GM12878 (cell line): Measurements from ENCODE around the gene CHAC2. TPM values are rescaled to one million over a fixed set of nuclear protein-coding genes. Genes with fewer than 3 reads are reported as not detected.

Source experiments
- ATAC-seq: fragments of 200-7000 bp; cut with Tn5 transposase; 3 replicates; pipeline ENCODE4 v1.9.1; 2020; ENCODE audit warnings: mild to moderate bottlenecking, moderate library complexity
- Bru-seq: library from RNA; stranded (reverse); fragments of 400-500 nt; gene quantifications from one replicate; lab custom pipeline; 2021; lab: Mats Ljungman, UMichigan
- BruChase-seq, 2 experiments: library from RNA; stranded (reverse); fragments of 400-500 nt; gene quantifications; one replicate each; lab custom pipeline; 2021; lab: Mats Ljungman, UMichigan
- BruUV-seq: library from RNA; stranded (reverse); fragments of 400-500 nt; replicated peaks from 2 replicates; lab custom pipeline; 2021; lab: Mats Ljungman, UMichigan
- CTCF ChIA-PET: fragments of 300-600 bp; sonication (Branson Sonifier 250); formaldehyde crosslinking; extraction: SDS; loops from one replicate; lab custom pipeline; 2021; ENCODE audit warnings: inconsistent platforms; lab: Yijun Ruan, JAX
- POLR2A ChIA-PET: fragments of 350-600 bp; formaldehyde crosslinking; extraction: SDS; loops from one replicate; lab custom pipeline; 2021; ENCODE audit warnings: inconsistent platforms; lab: Charles Lee
- RAD21 ChIA-PET: fragments of 300-600 bp; sonication (Branson Sonifier 250); formaldehyde crosslinking; loops from one replicate; lab custom pipeline; 2023; ENCODE audit warnings: antibody characterized with exemption; ENCODE audit not compliant: unreplicated experiment; lab: Charles Lee
- SMC1A ChIA-PET: fragments of 300-600 bp; sonication (Branson Sonifier 250); formaldehyde crosslinking; loops from one replicate; lab custom pipeline; 2023; ENCODE audit not compliant: unreplicated experiment, uncharacterized antibody; lab: Charles Lee
- DNase-seq: peaks from one replicate; pipeline ENCODE4 v3.0.0-alpha.2; 2011; ENCODE audit warnings: low read depth, low spot score
- FAIRE-seq: peaks from 3 replicates; lab custom pipeline; 2011; peaks lifted over from hg19 to GRCh38; lab: Jason Lieb, UNC
- H2AFZ ChIP-seq: 2 replicates; pipeline ENCODE4 v1.6.0; 2011; ENCODE audit warnings: low read depth, low read length, control low read depth; ENCODE audit not compliant: control insufficient read depth
- H3K27ac ChIP-seq: 2 replicates; pipeline ENCODE4 v1.5.1; 2011; ENCODE audit warnings: control low read depth; ENCODE audit not compliant: control insufficient read depth, insufficient read depth
- H3K27me3 ChIP-seq, 2 experiments: replicated peaks in 1 of 2; 2 replicates each; pipeline versions ENCODE4 v1.6.0 to v1.6.1; 2011; ENCODE audit warnings: low read length in 1 of 2; ENCODE audit not compliant: control insufficient read depth in 2 of 2, insufficient read depth in 2 of 2
- H3K36me3 ChIP-seq, 2 experiments: 2 replicates each; pipeline ENCODE4 v1.5.1; 2011; ENCODE audit warnings: low read length in 1 of 2; ENCODE audit not compliant: control insufficient read depth in 2 of 2, insufficient read depth in 2 of 2
- H3K4me1 ChIP-seq: 2 replicates; pipeline ENCODE4 v1.6.1; 2011; ENCODE audit warnings: mild to moderate bottlenecking, low read length, moderate library complexity, mixed read lengths; ENCODE audit not compliant: control insufficient read depth, insufficient read depth
- H3K4me2 ChIP-seq: 2 replicates; pipeline ENCODE4 v1.6.0; 2011; ENCODE audit warnings: control low read depth; ENCODE audit not compliant: control insufficient read depth, insufficient read depth
- H3K4me3 ChIP-seq: fragments of 200-600 bp; sonication (generic); 2 replicates; pipeline ENCODE4 v1.5.1; 2016
- H3K79me2 ChIP-seq: 2 replicates; pipeline ENCODE4 v1.6.0; 2011; ENCODE audit warnings: low read length; ENCODE audit not compliant: control insufficient read depth, insufficient read depth
- H3K9ac ChIP-seq: 2 replicates; pipeline ENCODE4 v1.8.0; 2011; ENCODE audit warnings: low read length, control low read depth, mixed read lengths; ENCODE audit not compliant: control insufficient read depth, insufficient read depth
- H3K9me3 ChIP-seq: replicated peaks from 3 replicates; pipeline ENCODE4 v1.5.1; 2011; ENCODE audit warnings: mild to moderate bottlenecking, low read length; ENCODE audit not compliant: control insufficient read depth, insufficient read depth
- H4K20me1 ChIP-seq: 2 replicates; pipeline ENCODE4 v1.6.0; 2011; ENCODE audit not compliant: control insufficient read depth, insufficient read depth
- ASH2L ChIP-seq: fragments of 300-600, 200-600 bp; sonication (generic); IDR thresholded peaks from 2 replicates; pipeline ENCODE4 v1.6.1; 2017; ENCODE audit warnings: low read depth, mild to moderate bottlenecking, borderline replicate concordance
- CEBPB ChIP-seq, 2 experiments: fragments of 150-350 bp in 1 of 2; IDR thresholded peaks; 2 replicates each; pipeline ENCODE4 v1.6.1; 2012 to 2014; ENCODE audit warnings: low read depth in 2 of 2, low read length in 2 of 2, borderline replicate concordance in 1 of 2, inconsistent platforms in 1 of 2
- HCFC1 ChIP-seq: fragments of 150-350 bp; IDR thresholded peaks from 2 replicates; pipeline ENCODE4 v1.6.1; 2014; ENCODE audit warnings: low read length
- JUNB ChIP-seq: IDR thresholded peaks from 2 replicates; pipeline ENCODE4 v1.6.1; 2016; ENCODE audit warnings: antibody characterized with exemption, mild to moderate bottlenecking
- MTA3 ChIP-seq: IDR thresholded peaks from 2 replicates; pipeline ENCODE4 v1.6.1; 2012; ENCODE audit warnings: low read length, inconsistent platforms, borderline replicate concordance
- NR2C2 ChIP-seq: IDR thresholded peaks from 2 replicates; pipeline ENCODE4 v1.6.1; 2011; ENCODE audit warnings: borderline replicate concordance, low read depth; ENCODE audit not compliant: control insufficient read depth, insufficient read length
- PAX5 ChIP-seq: IDR thresholded peaks from 2 replicates; pipeline ENCODE4 v1.6.1; 2011; ENCODE audit warnings: low read depth, low read length, borderline replicate concordance
- RAD21 ChIP-seq: IDR thresholded peaks from 2 replicates; pipeline ENCODE4 v1.6.1; 2011; ENCODE audit warnings: mild to moderate bottlenecking, low read depth, low read length, moderate library complexity; ENCODE audit not compliant: insufficient read depth
- RAD51 ChIP-seq: fragments of 450-650 bp; IDR thresholded peaks from 2 replicates; pipeline ENCODE4 v1.6.1; 2016; ENCODE audit warnings: moderate library complexity, mild to moderate bottlenecking, inconsistent platforms
- RFX5 ChIP-seq: IDR thresholded peaks from 2 replicates; pipeline ENCODE4 v1.6.1; 2011; ENCODE audit warnings: low read depth, low read length, improper control_type of control experiment
- RUNX3 ChIP-seq: IDR thresholded peaks from 2 replicates; pipeline ENCODE4 v1.6.1; 2012; ENCODE audit warnings: low read length, inconsistent platforms
- SMAD1 ChIP-seq: fragments of 450-650 bp; IDR thresholded peaks from 2 replicates; pipeline ENCODE4 v1.6.1; 2018; ENCODE audit warnings: mild to moderate bottlenecking, low read depth; ENCODE audit not compliant: partially characterized antibody
- STAT1 ChIP-seq: fragments of 450-650 bp; conservative IDR thresholded peaks from 2 replicates; pipeline ENCODE4 v1.6.1; 2014; ENCODE audit warnings: antibody characterized with exemption, mild to moderate bottlenecking
- YBX1 ChIP-seq: fragments of 450-650 bp; IDR thresholded peaks from 2 replicates; pipeline ENCODE4 v1.6.1; 2016; ENCODE audit warnings: antibody characterized with exemption
- YY1 ChIP-seq: IDR thresholded peaks from 2 replicates; pipeline ENCODE4 v1.6.1; 2011; ENCODE audit warnings: low read depth, mild to moderate bottlenecking, low read length
- ZSCAN29 ChIP-seq: fragments of 450-650 bp; IDR thresholded peaks from 2 replicates; pipeline ENCODE4 v1.6.1; 2017; ENCODE audit warnings: mild to moderate bottlenecking, moderate library complexity
- WGBS: methylation state at CpG from one replicate; pipeline ENCODE4 v1.1.6; 2016; ENCODE audit warnings: low lambda C conversion rate; ENCODE audit not compliant: insufficient replicate concordance, insufficient coverage; ENCODE audit errors: missing lambda C conversion rate; 5-methylcytosine and 5-hydroxymethylcytosine counted together
- in situ Hi-C: fragments of 300-500 bp; cut with MboI; formaldehyde crosslinking; loops from 9 replicates; pipeline ENCODE4 v1.14.3; 2018; ENCODE audit warnings: mixed read lengths
- intact Hi-C: fragments of 100-400 bp; cut with micrococcal nuclease; formaldehyde crosslinking; loops from one replicate; pipeline ENCODE4 v1.14.2; 2022; ENCODE audit not compliant: unreplicated experiment
- long read RNA-seq, 2 experiments: library from polyadenylated mRNA; unstranded; transcript quantifications; one replicate each; pipeline ENCODE4 v2.0.0, GENCODE V29; 2019 to 2020
- polyA minus RNA-seq, 3 experiments: library from RNA; depleted of rRNA, polyadenylated mRNA; stranded (reverse); fragments of >200 nt; gene quantifications; 2 replicates each; pipeline ENCODE4 v1.2.3, GENCODE V29; 2011
- polyA plus RNA-seq, 11 experiments: library from polyadenylated mRNA; depleted of rRNA in 4 of 11; unstranded in 6 of 11; stranded (reverse) in 5 of 11; fragments of >200 nt; fragmentation: Nextera tagmentation in 4 of 11; fragmentation: Illumina TruSeq in 1 of 11; extraction: Ambion mirVana in 4 of 11; extraction: Trizol in 1 of 11; gene quantifications; 1 replicate in 1 of 11; 2 replicates in 10 of 11; pipeline versions ENCODE4 v1.2.1 to v1.2.3, GENCODE V29; 2011 to 2016; ENCODE audit warnings: inconsistent platforms in 2 of 11, missing spikeins in 2 of 11, low read depth in 1 of 11
- total RNA-seq, 4 experiments: library from RNA; depleted of rRNA in 3 of 4; stranded (reverse); fragments of >200 nt in 3 of 4; fragmentation: Illumina TruSeq in 1 of 4; extraction: Trizol in 1 of 4; gene quantifications; 2 replicates each; pipeline versions ENCODE4 v1.2.1 to v1.2.3, GENCODE V29; 2013 to 2021
- TF ChIP-seq, protein P1 (sequence below): fragments of 450-650 bp; conservative IDR thresholded peaks from 2 replicates; pipeline ENCODE4 v1.6.1; 2017; ENCODE audit warnings: mild to moderate bottlenecking, moderate library complexity

Gene CHAC2
- total RNA-seq (2013; cell fraction: nucleolus; rRNA removed) = 1.0 and 1.5 TPM in 2 replicates
- total RNA-seq (2014; rRNA removed) (13.5 and 16.5 TPM in 2 replicates), total RNA-seq (2014; rRNA removed; fragmentation: Illumina TruSeq; extraction: Trizol) (25.8 TPM in 2 replicates), total RNA-seq (2021) (14.1 and 16.0 TPM in 2 replicates), polyA plus RNA-seq (2011; rRNA removed) (11.0 and 17.6 TPM in 2 replicates), polyA plus RNA-seq (2014; fragmentation: Illumina TruSeq; extraction: Trizol) (23.9 and 24.1 TPM in 2 replicates), polyA plus RNA-seq (2014; fragmentation: Nextera tagmentation; extraction: Ambion mirVana) (10 to 100 TPM; 37.8 to 50.8 TPM), polyA plus RNA-seq (2014; rRNA removed) (14.4 and 14.5 TPM in 2 replicates), polyA plus RNA-seq (2016; fragmentation: Nextera tagmentation; extraction: Ambion mirVana) (10 to 100 TPM; 60.2 to 67.6 TPM), polyA minus RNA-seq (2011; rRNA and poly(A)+ RNA removed) (1.6 TPM in 2 replicates), Bru-seq, nascent RNA (percentile 58 among the genes with signal in this experiment), BruChase-seq, experiment 1, labeled RNA remaining after a 6-hour chase (percentile 48 among the genes with signal in this experiment), BruChase-seq, experiment 2, labeled RNA remaining after a 2-hour chase (percentile 54 among the genes with signal in this experiment)
- polyA plus RNA-seq (2011; ENCODE audit: low read depth) = 5.6 TPM
- 4.2 and 5.0 TPM in 2 replicates for polyA plus RNA-seq (2011; cell fraction: cytosol; rRNA removed)
- 2.5 and 2.9 TPM in 2 replicates for polyA plus RNA-seq (2011; cell fraction: nucleus; rRNA removed)
- 6.6 and 8.4 TPM in 2 replicates for polyA plus RNA-seq (2012)
- polyA minus RNA-seq (2011; cell fraction: cytosol; rRNA and poly(A)+ RNA removed) = 1.9 and 4.0 TPM in 2 replicates
- polyA minus RNA-seq (2011; cell fraction: nucleus; rRNA and poly(A)+ RNA removed) = 1.2 and 1.4 TPM in 2 replicates
- long read RNA-seq, experiment 1, transcript CHAC2-201 (3 exons, 1,321 nt) = major isoform, 22 of 25 reads
- long read RNA-seq, experiment 1, partial matches to known transcripts = 0 of 25 reads
- long read RNA-seq, experiment 1, other reads (novel, unspliced or antisense) = 3 of 25 reads
- long read RNA-seq, experiment 2, transcript CHAC2-201 (3 exons, 1,321 nt) = major isoform, 104 of 129 reads
- long read RNA-seq, experiment 2, partial matches to known transcripts = 2 of 129 reads
- long read RNA-seq, experiment 2, other reads (novel, unspliced or antisense) = 23 of 129 reads

DNA sequence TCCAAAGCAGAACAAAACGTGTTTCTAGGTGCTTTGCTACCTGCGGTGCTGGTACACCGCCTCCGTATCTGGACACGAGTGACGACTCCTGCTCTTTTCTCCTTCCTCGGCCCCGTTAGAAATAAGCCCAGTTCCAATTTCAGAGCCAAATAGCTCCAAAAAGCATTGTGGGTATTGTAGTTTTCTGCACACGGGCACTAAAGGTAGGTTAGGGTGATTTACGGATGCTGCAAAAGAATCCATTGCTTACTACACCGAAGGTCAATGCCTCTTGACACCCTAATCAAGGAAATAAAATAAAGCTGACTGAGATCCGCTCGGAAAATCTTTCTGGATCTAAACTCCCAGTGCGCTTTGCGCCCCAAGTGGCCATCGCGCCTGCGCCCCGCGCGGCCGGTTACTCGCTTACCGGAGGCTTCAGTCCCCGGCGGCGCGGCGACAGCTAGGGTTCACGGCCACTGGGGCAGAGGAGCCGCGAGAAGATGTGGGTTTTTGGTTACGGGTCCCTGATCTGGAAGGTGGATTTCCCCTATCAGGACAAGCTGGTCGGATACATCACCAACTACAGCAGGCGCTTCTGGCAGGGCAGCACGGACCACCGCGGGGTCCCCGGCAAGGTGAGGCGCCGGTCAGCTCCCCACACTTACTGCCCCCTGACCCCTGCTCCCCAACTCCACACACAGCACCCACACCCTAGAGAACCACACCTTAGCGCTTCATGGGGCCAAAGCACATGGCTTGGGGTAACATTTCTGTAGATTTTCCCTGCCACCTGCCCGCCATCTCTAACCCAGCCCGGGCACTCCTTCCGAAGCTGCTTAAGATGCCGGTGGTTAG, at the start of gene CHAC2:
TSS of gene CHAC2 (plus strand) at position 400 of the 837 bp plus-strand sequence. CDS start at position 483, 83 bp downstream.
- Histone ChIP-seq H3K79me2 (peaks cover 42% of the 10 kb centered on the region), H3K9me3 (no peaks in the 10 kb centered on the region; the same call in 2 of the 3 replicates), H4K20me1 (no peaks in the 10 kb centered on the region), H3K9ac (peak within 1 kb of the TSS; percentile 90), H3K36me3 (peaks cover 0 to 2% of the 10 kb centered on the region in 2 experiments; a peak in 1 of 4 replicates), H2AFZ (peak within 1 kb of the TSS; percentile 98), H3K27ac (peak within 1 kb of the TSS; percentile 92), H3K4me2 (peak within 1 kb of the TSS; percentile 85), H3K4me3 (peak within 1 kb of the TSS; percentile 92), H3K4me1 (peaks cover 5% of the 10 kb centered on the region; the same call in 1 of the 2 replicates), H3K27me3 (no peaks in the 10 kb centered on the region)
- ChIA-PET SMC1A (interaction anchor here (0.7 to 5.8 kb wide), 6 partner anchors 9 to 53 kb away, joined by 3 to 44 read pairs (median 14); partner anchors contain the start of genes ASB3 and ERLEC1), CTCF (interaction anchor here (0.9 to 2.6 kb wide), 7 partner anchors 9 to 146 kb away, joined by 3 to 14 read pairs (median 4); partner anchors contain the start of genes ASB3 and ERLEC1), RAD21 (interaction anchor here (0.9 to 2.4 kb wide), 3 partner anchors 17 to 343 kb away, joined by 3 to 12 read pairs (median 9); partner anchors contain the start of genes ASB3 and ERLEC1), POLR2A (interaction anchor here (0.5 to 3.4 kb wide), 7 partner anchors 9 to 386 kb away, joined by 3 to 37 read pairs (median 6); partner anchors contain the start of genes ASB3, ERLEC1 and PSME4)
- peak; percentile 82 for FAIRE-seq
- ATAC-seq = peak; percentile 97
- WGBS = under 1% methylated on average over 46 of the region's 46 CpGs
- peak; percentile 66 for DNase-seq
- intact Hi-C loops (loop anchor here (2.0 kb wide), 1 partner anchor 19 kb away; the partner anchor contains the start of genes ASB3 and ERLEC1), in situ Hi-C loops (no loop called here)
- TSS peak; percentile 82 for BruUV-seq
- TF ChIP-seq, protein P1, sequence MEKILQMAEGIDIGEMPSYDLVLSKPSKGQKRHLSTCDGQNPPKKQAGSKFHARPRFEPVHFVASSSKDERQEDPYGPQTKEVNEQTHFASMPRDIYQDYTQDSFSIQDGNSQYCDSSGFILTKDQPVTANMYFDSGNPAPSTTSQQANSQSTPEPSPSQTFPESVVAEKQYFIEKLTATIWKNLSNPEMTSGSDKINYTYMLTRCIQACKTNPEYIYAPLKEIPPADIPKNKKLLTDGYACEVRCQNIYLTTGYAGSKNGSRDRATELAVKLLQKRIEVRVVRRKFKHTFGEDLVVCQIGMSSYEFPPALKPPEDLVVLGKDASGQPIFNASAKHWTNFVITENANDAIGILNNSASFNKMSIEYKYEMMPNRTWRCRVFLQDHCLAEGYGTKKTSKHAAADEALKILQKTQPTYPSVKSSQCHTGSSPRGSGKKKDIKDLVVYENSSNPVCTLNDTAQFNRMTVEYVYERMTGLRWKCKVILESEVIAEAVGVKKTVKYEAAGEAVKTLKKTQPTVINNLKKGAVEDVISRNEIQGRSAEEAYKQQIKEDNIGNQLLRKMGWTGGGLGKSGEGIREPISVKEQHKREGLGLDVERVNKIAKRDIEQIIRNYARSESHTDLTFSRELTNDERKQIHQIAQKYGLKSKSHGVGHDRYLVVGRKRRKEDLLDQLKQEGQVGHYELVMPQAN = no peak; the same call in 1 of the 2 replicates
- 0 out of 2 replicates have a peak, but pooled peaks have one; percentile 36 for TF ChIP-seq STAT1
- TF ChIP-seq RAD21 = no peak
- no peak for TF ChIP-seq RFX5
- peak; percentile 98 for TF ChIP-seq PAX5
- TF ChIP-seq ZSCAN29 = no peak
- TF ChIP-seq RAD51 = no peak
- peak; percentile 79; the same call in 1 of the 2 replicates for TF ChIP-seq YY1
- TF ChIP-seq MTA3 = 0 out of 2 replicates have a peak, but pooled peaks have one; percentile 47
- TF ChIP-seq CEBPB (IDR thresholded peaks at IDR 0.05; ENCODE audit: borderline replicate concordance in 1 of 2, low read depth in 2 of 2, low read length in 2 of 2) = no peak
- peak; percentile 52 for TF ChIP-seq SMAD1
- TF ChIP-seq JUNB = 0 out of 2 replicates have a peak, but pooled peaks have one; percentile 10
- peak; percentile 55; the same call in 1 of the 2 replicates for TF ChIP-seq ASH2L
- TF ChIP-seq YBX1 = no peak
- TF ChIP-seq RUNX3 = peak; percentile 68
- peak; percentile 81 for TF ChIP-seq HCFC1
- TF ChIP-seq NR2C2 = no peak
